GM12801 (cell line): ENCODE data around the gene PPFIA1.

Source experiments
- CTCF ChIP-seq: IDR thresholded peaks from one replicate; pipeline ENCODE4 v1.5.1; 2011; ENCODE audit warnings: control low read depth; ENCODE audit not compliant: insufficient read length; ENCODE audit errors: extremely low read depth

Gene PPFIA1

GRCh38 chr11:70372076-70372475 is 101.6 kb downstream of the PPFIA1 start:
- TF ChIP-seq CTCF: no peak

GRCh38 chr11:70376621-70377020 is 106.1 kb downstream of the PPFIA1 start:
- TF ChIP-seq CTCF: no peak

- no peak for TF ChIP-seq CTCF
These were observed 107.2 kb downstream of the PPFIA1 start for GRCh38 chr11:70377645-70378044.

GRCh38 chr11:70378506-70379134 is 108.1 kb downstream of the PPFIA1 start:
- no peak for TF ChIP-seq CTCF

- no peak for TF ChIP-seq CTCF
These were observed 110.9 kb downstream of the PPFIA1 start for GRCh38 chr11:70381350-70381749.

GRCh38 chr11:70381872-70382861 is 111.7 kb downstream of the PPFIA1 start:
- TF ChIP-seq CTCF: no peak

- TF ChIP-seq CTCF: no peak
These were observed 113.4 kb downstream of the PPFIA1 start for GRCh38 chr11:70383664-70384565.
